HG02885 (cell line): ENCODE results near the gene DDX1.
"Not testable (repeated sequence)": the region's sequence is repeated elsewhere in the genome, so short reads cannot be mapped to it uniquely, and the experiment has no call there.

ENCODE experiments used
- ATAC-seq: cut with Tn5 transposase; IDR thresholded peaks from one replicate; pipeline ENCODE4 v1.9.1; 2021; ENCODE audit warnings: mild to moderate bottlenecking; ENCODE audit not compliant: unreplicated experiment, poor library complexity

The DDX1 gene

DNA sequence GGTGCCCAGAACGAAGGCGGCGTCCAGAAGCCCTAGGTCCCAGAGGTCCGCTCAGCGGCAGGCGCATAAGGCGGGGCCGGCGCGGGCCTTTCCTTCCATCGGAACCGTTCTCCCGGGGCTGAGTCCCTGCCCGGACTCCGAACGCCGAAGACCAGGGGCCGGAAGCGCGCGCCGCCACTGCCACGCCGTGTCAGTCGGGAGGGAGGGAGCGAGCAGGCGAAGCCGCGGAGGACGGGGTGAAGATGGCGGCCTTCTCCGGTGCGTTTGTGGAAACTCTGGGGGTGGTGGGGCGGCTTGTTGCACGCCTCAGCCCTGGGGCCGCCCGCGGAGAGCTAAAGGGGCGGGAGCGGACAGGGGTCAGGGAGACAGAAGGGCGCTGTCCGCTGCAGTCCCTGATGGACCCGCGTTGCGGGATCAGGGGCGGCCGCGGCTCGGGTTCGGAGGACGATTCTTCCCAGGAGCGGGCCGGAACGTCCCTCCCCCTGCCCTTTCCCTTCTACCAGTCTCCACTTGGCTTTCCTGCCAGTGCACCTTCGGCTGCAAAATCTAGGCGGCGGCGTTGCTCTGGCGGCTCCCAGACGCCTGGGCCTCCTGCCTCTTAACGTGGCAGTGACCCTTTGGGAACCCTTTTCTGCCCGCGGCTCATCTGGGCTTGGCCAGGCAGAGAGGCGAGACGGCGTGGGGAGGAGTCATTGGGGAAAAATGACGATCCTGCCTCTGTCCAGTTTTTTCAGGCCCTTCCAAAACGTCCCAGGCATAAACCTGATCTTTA, at the start of gene DDX1:
TSS of gene DDX1 (plus strand) at position 177 of the 772 bp plus-strand sequence. CDS start at position 243, 66 bp downstream.
- ATAC-seq, result peak; percentile 92

DNA sequence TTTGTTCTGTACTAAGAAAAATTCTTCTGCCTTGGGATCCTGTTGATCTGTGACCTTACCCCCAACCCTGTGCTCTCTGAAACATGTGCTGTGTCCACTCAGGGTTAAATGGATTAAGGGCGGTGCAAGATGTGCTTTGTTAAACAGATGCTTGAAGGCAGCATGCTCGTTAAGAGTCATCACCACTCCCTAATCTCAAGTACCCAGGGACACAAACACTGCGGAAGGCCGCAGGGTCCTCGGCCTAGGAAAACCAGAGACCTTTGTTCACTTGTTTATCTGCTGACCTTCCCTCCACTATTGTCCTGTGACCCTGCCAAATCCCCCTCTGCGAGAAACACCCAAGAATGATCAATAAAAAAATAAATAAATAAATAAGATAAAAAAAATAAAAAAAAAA, 49.4 kb upstream of the DDX1 start:
- ATAC-seq, result not testable (repeated sequence)

DNA sequence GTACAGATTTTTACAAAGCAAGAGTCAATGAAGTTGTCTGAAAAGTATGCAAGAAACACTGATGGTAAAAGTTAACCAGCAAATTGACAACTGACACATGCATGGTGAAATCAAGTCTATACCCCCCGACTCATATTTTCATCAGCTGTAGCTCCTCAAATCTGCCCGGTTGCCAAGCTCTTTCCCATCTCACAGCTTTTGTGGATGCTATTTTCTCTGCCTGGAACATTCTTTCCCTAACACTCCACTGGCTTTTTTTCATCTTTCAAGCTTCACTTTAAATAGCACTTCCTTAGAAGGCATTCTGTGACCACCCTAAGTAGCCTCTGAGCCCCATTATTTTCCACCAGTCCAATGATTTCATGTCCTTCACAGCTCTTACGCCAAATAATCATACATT, 48.6 kb upstream of the DDX1 start:
- no peak for ATAC-seq

DNA sequence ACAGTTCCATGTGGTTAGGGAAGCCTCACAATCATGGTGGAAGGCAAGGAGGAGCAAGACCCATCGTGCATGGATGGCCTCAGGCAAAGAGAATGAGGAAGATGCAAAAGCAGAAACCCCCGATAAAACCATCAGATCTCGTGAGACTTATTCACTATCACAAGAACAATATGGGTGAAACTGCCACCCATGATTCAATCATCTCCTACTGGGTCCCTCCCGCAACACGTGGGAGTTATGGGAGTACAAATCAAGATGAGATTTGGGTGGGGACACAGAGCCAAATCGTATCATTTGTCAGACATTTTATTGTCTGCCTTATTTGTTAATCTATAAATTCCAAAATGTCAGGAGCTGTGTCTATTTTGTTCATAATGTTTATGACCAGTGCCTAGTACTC, 48.1 kb upstream of the DDX1 start:
- ATAC-seq, result no peak

DNA sequence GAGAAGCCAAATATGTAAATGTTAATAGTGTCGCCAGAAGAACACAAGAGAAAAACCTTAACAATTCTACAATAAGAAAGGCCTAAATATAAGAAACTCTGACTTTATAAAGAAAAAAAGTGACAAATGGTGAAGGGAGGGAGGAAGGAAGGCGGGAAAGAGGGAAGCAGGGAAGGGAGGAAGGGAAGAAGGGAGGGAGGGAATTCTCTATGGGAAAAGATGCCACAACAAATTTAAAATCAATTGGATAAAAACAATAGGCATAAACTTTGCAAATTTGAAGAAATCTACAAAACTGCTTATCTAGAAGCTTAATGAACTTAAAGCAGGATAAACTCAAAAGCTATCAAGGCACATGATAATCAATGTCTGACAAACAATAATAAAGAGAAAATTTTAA, 47.4 kb upstream of the DDX1 start:
- ATAC-seq, result no peak

DNA sequence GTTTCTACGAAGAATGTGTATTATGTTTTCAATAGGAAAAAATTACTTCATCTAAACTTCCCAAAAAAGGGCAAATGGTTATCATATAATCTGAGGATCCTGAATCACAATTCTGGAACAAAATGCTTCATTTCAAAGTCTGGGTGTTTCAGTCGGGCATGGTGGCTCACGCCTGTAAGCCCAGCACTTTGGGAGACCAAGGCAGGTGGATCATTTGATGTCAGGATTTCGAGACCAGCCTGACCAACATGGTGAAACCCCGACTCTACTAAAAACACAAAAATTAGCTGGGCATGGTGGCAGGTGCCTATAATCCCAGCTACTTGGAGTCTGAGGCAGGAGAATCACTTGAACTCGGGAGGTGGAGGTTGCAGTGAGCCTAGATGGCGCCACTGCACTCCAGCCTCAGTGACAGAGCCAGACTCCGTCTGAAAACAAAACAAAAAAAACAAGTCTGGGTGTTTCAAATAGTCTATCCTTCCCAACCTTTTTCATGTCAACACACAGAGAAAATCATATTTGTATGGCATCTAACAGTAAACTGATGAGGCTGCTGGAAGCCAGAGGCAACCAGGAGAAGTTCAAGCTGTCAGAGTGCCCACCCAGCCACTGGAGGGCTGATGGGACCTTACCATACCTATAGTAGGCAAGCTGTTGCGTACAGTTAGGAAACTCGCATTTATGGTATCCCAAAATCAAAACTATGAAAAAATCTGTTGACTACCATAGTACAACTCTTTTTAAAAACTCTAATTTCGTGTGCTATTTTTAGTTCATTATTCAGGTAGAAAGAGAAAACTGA, 45.2 kb upstream of the DDX1 start:
- no peak for ATAC-seq

DNA sequence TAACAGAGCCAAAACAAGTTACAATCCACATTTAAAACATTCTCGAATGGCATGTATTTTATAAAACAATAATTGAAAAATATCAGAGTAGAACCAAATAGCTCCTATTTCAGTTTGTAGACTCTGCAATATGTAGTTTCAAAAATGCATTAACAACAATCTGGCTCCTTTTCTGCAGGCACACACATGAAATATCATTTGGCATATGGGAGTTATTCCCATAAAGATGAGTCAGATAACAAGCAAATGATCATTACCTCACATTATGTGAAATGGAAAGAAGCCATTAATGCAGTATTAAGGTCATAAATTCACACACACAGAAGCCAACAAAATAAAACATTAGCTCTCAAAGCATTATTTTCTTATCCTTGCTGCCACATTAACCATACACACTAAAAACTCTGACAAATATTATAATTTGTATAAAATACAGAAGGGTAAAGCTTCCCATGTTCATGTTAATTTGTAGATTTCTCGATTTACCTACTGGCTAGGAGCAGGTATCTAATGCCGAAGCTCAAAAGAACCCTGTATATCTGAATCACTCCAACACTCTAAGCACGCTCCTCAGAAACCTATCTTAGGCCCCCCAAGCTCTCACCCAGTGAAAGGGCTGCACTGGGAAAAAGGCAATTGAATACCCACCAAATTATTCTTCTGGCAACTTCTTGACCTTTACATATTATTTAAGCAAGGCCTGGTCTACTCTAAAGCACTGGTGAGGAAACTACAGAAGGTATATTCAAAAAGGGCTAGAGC, 44.4 kb upstream of the DDX1 start:
- no peak for ATAC-seq

DNA sequence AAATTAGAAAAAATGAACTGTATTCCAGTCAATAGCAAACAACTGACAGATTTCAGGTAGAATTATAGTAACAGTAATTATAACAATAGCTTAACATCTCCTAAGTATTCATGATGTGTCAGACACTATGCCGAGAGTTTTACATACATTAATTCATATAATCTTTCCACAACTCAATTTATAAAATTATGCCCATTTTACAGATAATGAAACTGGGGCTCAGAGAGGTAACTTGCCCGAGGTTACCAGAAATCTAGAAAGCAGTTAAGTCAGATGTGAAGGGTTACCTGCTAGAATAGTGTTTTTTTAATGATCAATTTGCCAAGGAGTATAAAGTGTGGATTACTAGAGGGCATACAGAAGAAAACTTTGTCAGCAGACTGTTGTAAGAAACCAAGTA, 42.7 kb upstream of the DDX1 start:
- no peak for ATAC-seq

DNA sequence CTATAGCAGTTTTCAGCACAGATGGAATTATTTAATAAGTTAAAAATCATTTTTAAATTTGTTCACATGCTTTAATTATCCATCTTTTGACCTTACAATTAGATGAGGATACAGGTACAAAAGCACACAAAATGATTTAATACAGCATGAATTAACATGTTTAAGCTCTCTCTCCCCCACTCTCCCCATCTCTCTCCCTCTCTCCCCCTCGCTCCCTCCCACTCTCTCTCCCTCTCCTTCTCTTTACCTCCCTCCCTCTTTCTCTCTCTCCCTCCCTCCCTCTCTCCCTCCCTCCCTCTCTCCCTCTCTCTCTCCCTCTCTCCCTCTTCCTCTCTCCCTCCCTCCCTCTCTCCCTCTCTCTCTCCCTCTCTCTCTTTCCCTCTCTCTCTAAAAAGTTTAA, 38.1 kb upstream of the DDX1 start:
- ATAC-seq, result no peak

DNA sequence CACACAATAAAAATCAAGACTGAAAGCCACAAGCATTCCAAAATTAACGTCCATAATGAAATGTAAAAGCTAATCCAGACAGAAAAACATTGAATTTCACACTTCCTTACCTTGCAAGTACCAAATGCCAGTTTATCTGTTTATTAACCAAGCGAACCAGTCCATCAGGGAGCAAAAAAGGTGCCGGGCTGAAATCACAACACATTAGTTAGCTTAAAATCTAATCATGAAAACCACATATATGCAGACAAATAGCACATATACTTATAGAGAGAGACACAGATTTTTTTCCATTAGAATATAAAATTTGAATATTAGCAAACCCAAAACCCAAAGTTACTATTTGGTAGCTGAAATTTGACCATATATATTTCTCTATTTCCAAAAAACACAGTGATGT, 37.7 kb upstream of the DDX1 start:
- ATAC-seq, result no peak

DNA sequence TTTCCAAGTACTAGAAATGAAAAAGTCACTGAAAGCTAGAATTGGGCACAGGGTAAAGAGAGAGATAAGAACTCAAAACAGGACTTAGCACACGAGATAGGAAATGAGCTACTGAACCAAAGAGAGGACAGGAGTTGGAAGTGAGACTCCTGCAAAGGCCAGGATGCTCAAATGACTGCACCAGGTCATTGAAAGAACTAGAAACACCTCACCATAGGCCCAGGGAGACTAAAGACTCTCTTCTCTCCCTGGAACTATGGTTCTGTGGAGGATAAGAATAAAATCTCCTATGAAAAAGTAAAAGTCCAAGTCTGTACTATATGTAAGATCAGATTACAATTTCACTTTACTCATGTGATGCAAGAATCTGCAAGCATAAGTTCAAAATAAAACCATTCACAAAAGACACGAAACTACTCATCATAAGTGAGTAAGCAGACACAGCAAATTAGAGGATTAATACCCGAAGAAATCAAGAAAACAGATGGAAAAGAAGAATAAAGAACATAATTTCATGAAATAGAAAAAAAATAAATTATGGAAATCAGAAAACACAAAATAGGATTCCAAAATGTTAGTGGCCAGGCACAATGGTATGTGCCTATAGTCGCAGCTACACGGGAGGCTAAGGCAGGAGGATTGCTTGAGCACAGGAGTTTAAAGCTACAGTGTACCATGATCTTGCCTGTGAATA, 37.0 kb upstream of the DDX1 start:
- no peak for ATAC-seq

DNA sequence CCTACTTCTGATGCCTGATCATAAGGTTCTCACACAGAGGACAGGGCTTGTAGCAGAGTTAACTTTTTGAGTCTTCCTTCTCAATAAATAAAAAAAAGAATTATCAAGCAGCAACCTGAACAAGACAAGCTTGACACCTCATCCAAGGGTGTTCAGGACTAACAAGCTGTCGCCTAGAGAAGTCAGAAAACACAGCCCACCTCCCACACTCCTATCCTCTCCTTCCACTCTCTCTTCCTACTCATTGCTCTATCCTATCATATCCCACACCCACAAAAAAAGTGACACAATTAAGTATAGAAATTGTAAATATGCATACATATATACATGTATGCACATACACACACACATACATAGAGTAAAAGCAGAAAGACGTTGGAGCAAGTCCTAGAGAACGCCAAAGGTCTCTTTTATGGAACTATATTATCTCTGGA, 35.9 kb upstream of the DDX1 start:
- ATAC-seq, result no peak

DNA sequence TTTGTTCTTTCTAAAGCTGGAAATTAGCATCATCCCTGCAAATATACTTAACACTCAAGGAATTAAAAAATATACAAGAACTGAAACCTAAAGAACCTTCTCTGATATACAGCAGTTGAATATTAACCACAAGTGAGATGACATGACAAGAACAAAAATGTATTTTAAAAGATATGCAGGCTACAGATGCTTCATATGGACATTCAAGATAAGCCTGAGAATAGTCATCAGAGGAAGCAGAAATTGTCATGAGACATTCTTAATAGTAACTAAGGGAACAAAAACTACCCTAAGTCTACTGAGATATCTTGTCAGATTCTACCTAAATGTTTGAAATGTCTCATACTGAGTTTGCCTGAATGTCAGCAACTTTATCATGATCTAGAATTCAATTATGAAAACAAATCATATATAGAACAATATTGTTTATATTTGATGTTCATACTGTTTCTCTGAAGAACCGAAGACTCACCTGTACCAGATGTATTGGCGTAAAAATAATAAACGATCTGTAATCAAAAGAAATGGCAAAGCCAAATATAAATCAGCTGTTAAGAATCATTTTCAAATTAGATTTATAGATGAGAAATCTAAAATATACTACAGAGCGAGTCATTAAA, 35.2 kb upstream of the DDX1 start:
- ATAC-seq, result no peak

DNA sequence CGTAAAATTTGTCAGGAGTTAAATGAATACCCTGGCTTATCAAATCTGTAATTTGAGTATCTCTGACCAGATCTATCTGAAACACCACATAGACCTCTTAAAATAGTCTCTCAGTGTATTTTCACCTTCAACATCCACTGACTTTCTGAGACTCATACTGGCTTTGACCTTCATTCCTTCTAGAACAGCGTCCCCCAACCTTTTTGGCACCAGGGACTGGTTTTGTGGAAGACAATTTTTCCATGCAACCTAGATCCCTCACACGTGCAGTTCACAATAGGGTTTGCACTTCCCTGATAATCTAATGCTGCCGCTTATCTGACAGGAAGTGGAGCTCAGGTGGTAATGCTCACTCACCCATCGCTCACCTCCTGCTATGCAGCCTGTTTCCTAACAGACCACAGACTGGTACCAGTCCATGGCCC, 33.8 kb upstream of the DDX1 start:
- no peak for ATAC-seq

DNA sequence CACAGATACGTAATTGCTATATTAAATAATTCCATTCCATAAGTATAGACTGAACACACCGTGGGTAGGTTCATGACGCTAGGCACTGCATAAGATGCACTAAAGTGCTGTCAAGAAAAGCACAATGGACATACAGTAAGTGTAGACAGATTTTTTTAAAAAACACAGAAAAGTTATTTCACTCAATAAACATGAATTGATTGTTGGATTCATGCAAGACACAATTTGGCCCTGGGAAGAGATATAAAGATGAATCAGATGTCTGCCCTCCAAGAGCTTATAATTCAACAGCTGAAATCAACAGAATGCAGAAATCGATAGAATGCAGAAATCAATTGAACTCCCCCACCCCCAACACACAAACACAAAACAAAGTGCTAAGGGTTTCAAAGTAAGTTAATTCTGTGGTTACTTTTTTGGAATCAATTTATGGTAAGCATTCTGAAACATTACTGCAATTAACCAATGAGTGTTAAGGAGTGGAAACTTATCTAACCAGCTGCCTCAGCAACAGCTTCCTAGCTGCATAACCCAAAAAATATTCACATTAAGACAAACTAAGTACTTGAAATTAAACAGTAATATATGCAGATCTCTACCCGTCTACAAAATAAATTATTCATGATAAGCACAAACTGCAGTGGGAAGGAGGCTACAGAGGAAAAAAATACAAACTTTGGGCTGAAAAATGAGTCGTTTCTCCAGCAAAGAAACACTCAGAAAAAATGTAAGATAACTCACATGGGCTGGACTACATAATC, 32.1 kb upstream of the DDX1 start:
- ATAC-seq, result no peak

DNA sequence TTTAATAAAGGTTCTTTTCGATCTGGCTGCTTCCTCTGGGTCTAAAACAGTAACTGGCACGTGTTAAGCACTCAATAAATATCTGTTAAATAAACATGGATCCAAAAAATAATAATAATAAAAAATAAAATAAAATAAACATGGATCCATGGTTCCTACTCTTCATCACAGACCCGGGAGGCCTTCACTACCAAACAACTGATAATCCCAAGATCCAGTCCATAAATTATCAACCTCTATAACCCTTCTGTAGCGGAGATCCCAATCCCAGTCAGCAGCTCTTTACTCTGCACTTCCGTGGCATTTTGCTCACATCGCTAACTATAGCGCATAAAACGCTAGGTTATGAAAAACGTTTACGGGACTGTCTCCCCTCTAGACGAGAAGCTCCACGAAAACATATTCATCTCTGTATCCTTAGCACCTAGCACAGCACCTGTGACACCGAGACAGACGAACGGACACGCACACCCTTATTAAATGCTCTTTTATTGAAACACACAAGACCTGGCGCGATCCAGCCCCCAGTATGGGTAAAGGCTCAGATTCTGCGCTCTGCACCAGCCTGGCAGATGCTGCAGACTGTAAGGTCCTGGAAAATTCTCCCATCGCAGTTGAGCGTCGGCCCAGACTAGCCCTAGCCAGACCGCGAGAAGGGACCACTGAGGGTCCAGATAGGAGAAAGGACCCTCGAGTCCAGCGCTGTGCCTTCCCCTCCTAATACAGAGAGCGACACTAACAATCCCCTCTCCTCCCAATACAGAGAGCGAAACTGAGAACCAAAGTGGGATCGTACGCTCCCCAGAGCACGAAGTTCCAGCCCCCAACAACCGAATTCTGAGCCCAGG, 31.3 kb upstream of the DDX1 start:
- ATAC-seq, result peak; percentile 50

DNA sequence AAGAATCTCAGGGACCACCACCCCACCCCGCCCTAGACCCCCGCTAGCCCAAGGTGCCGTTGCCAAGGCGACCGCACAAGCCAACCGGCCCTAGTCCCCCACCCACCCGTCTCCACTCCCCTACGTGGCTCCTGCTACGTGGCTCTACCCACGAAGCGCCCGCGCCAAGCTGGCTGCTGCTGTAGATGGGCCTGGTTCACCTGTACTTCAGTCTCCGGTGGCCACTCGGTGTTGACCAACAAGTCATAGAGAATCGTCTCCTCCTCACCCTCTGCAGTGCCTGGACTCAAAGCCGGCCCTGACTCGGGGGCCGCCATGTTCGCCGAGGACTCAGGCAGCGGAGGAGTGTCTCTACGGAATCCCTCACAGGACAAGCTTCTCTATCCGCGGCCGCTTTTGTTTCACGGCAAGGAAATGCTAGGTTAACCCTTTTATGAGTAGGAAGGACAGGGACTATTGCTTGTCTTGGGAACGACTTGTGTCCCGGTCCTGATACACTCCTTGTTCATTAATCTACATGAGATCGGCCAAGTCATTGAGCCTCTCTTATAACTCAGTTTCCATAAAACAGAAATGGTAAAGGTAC, 30.6 kb upstream of the DDX1 start, which contains the start of gene NBAS:
TSS of gene NBAS (minus strand) at position 347 of the 586 bp plus-strand sequence. CDS start at position 317, 30 bp downstream.
- peak; percentile 88 for ATAC-seq
